ENCODE results near the gene PEX10.
A peak's percentile ranks its signal among the peaks of the same experiment; 100 is the strongest.

The PEX10 gene

DNA sequence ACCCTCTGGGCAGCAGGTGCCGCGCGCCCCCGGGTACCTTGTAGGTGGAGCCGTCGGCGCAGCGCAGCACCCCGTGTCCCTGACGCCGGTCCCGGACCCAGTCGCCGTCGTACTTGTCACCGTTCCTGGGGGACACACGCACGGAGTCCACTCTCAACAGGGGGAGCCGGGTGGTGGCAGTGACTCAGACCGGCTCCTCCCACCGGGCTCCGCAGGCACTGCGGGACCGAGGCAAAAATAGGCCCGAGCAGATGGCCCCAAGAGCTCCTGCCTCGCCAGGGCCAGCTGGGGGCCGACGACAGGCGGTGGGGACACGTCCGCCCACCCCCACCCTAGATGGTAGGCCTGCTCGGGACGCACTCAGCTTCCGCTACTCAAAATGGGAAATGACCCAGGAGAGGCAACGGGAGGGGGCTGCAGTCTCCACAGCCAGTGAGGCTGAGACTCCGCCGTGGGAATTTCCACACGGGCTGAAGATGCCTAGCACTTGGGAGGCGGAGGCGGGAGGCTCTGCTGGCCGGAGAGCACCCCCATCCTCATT is 27.4 kb downstream of the PEX10 start:
- DNase-seq: no peak

DNA sequence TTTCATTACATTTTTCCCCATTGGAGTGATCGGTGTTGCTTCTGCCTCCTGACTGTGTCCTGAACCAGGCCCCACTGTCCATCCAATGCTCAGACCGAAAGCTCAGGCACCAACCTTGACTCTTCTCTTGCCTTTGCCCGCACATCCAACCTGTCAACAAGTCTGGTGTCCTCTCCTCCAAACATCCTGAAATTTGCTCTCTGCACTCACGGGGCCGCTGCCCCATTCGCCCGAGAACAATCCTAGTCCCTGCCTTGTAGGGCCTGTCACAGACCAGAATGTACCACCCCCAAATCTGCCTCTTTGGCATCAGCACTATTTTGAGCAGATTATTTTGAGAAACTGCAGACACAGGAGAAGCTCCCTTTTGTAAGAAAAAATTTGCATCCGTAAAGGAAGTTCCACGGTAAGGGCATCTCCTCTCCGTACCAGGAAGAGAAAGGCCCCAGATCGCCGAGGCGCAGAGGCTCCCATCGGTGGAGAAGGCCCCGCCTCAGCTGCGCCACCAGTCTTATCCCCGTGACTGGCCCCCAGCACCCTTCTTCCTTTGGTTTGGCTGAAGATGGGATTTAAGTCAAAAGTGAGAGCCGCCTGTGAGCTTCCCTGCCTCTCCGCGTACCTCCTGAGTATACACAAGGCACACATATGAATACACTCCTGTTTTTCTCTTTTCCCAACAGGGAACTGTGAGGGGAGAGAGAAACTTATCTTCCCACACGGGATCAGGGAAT is 28.1 kb downstream of the PEX10 start:
- no peak for DNase-seq

DNA sequence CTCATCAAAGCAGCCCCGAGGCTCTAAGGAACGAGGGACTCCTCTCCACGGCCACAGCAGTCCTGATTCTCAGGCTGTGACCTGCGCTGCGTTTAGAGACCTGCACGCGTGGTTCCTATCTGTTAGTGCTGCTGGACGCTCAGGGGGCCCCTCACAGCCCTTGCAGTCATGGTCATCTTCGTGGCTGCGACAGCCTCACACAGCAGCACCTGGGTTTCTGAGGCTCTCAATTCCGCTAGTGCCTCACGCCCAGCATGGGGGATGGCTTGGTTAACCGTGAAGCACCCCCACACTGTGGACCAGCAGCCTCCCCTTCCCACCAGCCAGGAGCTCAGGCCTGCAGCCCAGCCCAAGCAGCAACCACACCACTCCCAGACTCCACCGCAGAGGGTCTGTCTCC is 28.8 kb downstream of the PEX10 start:
- DNase-seq: no peak

DNA sequence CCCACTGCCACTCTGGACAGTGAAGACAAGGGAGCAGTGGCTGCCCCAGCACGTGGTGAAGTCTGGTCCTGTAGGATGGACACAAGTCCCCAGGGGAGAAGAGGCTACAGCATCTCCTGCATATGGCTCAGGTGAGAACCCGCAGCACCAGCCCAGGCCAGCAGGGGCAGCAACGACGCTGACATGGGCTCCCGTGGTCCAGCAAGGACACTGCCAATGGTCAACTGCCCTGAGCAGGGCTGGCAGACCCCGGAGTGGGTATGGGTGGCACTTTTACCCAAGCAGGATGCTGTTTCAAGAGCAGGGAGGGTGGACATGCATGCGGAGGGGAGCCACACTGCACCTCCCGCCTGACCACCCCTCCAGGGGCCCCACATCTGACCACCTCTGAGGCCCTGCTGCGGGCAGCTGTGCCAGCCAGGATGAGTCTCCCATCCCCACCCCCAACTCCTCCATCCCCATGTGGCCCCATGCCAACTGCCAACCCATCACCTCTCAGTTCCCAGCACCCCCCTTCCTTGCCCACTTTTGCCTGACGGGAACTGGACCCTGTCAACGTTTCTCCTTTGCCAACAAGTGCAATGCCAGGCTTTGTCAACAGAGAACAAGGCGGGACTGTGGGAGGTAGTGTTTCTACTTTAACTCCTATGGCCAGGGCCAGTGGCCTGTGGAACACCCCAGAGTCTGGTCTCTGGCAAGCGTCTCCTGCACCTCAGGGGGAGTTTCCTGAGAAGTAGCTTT is 29.6 kb downstream of the PEX10 start:
- peak; percentile 14 for DNase-seq

DNA sequence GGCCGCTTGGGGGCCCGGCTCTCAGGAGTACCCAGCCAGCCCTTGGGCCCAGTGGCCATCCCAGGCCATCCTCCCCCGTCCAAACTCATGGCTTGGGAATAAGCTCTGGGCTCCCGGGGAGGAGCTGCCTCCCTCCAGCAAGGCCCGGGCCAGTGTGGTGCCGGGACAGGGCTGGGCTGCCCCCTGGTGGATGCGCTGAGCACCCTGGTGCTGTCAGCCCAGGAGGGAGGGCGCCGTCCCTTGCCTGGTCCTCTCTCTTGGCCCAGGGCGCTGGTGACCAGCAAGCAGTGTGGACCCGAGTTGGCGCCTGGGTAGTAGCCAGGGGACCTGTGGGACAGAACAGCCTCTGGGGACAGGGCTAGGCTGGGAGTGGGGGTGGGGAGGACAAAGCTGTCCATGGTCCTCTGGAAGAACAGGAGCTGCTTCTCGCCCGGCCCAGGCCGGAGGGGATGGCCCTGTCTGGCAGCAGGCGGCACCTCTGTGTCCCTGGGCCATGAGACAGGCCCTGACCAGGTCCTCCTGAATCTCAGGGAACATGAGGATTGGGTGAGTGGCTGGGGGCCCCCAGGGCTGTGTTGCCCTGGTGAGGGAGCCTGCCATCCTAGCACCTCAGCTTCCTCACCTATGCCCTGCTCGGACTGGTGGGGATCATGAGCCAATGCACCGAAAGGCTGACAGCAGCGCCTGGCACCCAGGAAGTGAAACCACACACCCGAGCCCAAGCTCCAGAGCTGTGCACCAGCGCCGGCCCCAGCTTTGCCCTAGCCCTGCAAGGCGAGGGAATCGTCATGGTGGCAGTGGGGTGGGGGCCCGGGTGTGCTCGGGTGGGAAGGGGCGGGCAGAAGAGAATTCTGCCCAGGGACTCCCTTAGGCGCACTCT is 30.4 kb downstream of the PEX10 start:
- no peak for DNase-seq

DNA sequence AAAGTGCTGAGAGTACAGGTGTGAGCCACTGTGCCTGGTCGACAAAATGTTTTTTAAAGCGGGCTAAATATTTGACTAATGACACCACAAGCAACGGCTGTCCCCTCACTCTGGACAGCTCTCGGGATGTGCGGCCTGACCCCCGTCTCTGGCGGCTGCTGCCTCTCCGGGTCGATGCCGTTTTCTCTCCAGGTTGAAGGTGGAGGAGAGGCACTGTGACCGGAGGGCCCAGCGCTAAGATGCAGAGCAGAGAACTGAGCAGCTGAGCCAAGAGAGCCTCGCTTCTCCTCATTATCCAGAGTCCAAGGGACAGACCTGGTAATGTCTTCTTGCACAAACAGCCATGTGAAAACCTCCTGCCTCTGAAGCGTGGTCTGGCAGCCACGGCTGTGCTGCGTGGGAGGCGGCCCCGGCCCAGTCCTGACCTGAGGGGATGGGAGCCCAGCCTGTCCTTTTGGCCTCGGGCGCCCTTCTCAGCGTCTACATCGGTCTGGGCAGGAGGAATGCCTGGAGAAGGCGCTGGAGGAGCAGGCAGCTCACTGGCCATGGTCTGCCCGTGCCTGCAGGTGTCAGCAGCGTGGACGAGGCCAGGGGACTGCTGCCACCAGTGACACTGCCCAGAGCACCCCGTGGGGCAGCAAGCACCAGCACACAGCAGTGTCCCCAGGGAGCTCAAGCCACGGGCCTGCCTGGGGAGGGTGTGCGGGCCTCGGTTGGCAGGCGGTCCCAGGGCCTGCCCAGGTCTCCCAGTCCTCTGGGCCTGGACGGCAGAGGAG is 31.4 kb downstream of the PEX10 start:
- DNase-seq: no peak

DNA sequence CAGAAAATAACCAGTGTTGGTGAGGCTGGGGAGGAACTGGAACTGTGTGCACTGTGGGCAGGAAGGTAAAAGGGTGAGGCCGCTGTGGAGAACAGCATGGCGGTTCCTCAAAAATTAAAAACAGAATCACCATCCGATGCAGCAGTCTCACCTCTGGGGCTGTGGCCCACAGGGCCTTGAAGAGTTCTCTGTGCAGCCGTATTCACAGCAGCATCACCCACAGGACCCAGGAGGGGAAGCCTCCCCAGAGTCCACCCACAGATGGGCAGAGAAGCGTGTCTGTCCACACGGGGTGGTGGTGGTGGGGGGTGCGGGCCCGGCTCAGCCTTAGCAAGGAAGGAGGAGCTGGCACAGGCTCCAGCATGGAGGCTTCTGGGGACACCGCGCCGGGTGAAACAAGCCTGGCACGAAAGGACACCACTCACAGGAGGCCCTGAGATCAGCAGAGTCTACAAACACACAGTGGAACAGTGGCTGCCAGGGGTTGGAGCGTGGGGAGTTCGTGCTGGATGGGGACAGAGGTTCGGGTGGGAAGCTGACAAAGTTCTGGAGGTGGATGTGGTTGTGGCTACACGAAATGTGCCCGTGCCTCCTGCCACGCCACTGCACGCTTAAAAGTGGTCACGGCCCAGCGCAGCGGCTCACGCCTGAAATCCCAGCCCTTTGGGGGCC is 32.5 kb downstream of the PEX10 start:
- no peak for DNase-seq

DNA sequence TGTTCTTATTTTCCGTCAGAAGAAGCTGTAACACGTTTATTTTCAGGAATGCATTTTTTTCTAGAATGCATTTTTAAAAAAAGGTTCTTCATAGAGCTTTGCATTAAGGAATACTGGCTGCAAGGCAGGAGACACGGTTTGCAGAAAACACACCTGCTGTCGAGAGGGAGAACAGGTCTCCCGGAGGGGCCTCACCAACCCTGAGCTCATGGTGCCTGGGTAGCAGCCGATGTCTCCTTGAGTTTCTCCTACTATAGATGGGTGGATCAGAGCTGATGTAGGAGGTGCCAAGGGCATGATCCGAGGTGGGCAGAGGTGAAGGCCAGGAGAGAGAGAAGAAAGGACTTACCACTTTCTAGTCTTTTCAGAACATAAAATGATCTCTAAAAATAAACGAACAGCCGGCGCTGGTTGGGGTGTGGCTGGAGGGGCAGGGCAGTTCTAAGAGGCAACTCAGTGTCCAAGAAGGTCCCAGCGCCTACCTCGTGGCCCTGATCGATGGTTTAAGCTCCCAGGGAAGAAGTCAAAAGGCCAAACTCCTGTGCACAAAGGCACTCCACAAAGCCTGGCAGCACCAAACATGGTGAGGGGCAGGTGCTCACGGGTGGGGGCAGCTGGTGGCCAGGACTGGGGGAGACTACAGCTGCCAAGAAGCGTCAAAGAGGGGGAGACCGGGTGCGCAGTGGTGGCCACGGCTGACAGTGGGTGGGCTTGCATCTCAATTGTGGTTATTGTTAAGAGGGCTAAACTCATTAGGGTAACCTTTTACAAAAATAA is 33.2 kb downstream of the PEX10 start:
- no peak for DNase-seq

DNA sequence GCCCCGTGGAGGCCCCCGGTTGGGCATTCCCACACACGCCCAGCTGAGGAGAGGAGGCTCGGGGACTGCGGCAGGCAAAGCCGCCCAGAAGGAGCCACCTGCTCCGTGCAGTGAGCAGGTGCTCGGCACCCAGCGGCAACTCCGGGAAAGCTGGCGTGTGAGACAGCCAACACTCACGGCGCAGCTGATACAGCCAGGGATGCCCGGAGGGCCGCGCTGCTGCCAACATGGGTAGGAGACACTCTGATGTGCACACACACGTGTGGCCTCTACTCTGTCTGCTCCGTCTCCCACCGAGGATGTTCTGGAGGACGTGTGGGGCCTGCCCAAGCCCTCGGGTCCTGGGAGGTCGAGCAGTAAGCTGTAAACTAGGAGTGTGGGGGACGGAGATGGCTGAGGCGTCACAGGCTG is 33.9 kb downstream of the PEX10 start:
- DNase-seq: no peak

DNA sequence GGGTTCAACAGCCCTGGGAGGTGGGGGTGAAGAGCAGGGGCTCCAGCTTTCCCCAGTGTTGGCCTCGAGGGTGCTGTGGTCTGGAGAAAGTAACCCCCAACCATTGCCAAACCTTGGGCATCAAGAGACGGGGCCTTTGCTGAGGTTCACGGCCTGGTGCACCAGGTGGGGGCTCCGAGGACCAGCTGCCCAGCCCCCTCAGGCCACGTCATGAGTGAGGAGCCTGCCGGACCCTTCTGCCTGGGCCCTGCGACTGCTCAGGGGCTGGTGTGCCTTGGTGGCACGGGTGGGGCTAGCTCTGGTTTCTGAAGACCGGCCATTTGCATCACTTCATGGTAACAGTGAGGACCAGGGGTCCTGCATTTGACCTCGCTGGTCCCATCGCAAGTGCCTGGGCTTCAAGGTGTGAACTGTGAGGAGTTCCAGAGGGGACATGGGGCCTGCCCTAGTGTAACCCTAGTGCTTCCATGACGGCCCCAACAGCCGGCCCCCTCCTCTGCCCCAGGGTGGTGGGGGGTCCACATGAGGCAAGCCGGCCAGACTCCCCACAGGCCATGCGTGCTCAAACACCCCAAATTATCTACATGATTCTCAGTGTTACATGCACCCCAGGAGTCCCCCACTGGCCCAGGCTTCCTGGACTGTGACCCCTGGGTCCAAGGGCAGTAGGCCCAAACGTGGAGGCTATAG is 34.5 kb downstream of the PEX10 start:
- DNase-seq: no peak

DNA sequence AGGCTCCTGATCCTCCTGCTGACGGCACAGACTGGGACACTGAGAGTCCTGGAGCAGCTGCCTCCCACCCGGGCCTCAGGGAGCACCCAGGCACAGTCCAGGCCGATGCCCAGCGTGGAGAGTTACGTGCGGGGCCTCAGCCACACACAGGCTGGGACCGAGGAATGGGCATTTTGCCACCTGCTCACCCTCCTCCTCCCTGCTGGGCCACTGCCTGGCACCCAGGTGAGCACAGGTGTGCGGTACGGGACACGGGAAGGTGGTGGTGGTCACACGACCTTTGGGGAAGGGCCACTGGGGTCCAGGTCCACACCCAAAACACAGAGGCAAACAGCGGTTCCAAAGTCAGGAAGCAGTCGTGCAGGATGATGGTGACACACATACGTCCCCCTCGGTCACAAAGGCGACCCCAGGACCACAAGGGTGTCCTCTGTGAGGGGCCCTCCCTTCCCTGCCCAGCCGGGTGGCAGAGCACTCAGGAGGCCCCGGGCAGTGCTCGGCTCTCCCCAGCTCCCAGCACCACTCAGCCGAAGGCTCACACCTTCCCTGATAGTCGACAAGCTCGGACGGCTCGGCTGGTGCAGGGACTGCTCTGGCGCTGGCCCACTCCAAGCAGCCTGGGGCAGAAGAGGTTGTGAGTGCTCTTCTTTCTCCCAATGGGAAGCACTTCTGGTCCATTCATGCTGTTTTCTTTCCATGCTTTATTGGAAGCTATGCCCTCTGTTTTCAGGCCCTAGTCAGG is 35.3 kb downstream of the PEX10 start:
- DNase-seq: no peak

DNA sequence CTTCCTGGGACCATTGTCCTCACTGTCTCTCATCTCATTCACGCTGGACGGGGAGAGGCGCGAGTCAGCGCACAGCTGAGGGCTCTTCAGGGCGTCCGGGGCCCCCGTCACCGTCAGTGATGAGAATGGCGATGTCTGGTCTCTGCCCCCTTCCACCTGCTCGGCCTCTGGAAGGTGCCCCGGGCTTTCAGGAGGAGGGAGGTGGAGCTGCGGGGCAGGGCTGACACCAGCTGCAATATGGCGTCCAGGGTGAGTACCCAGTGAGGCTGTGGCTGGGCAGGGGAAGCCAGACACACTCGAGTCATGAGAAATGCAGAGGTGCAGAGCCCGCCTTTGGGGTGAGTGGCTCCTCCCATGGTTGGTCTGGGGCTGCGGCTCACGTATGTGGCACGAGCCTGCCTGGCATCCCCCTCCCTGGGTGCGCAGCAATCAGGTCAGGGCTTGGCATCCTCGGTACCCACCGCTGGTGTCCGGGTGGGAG is 36.1 kb downstream of the PEX10 start:
- no peak for DNase-seq

DNA sequence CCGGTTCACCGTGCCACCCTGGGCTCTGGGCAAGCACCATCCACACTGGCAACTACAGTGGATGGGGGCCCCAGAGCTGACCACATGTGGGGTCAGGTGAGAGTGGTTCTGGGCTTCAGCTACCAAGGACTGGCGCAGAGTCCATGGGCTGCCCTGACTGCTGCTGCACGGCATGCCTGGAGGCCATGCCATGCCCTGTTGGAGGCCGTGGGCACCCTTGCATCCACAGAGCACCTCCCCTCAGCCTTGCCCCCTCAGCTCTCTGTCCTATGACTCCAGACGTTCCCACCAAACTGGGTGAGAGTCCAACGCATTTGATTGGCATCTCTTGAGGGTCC is 36.5 kb downstream of the PEX10 start:
- DNase-seq: no peak

DNA sequence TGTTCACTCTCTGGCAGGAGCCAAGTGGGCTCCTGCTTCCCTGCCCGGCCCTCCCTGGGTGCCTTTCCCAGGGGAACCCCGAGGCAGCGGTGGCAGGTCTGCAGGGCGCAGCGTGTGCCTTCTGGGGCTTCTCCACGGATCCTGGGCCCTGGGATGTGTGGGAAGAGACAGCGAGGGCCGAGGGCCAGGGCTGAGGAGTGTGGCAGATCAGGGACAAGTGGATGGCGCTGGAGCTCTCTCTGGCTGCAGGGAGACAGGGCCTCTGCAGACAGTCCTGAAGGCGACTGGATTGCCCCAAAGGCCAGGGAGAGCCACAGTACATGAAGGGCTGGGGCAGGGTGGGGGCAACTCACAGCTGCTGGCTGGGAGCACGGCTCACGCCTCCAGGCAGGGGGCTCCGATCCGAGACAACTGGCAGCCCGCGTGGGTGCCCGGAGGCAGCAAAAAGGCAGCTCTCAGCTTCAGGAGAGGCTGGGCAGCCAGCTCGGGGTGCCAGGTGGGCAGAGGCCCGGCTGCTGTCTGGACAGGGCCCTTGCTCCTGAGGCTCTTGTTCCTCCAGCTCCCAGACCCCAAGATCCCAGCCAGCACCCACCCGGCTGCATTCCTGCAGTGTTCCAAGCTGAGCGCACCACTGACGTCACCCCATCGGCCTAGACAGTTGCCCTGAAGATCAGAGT is 37.0 kb downstream of the PEX10 start:
- DNase-seq: no peak

DNA sequence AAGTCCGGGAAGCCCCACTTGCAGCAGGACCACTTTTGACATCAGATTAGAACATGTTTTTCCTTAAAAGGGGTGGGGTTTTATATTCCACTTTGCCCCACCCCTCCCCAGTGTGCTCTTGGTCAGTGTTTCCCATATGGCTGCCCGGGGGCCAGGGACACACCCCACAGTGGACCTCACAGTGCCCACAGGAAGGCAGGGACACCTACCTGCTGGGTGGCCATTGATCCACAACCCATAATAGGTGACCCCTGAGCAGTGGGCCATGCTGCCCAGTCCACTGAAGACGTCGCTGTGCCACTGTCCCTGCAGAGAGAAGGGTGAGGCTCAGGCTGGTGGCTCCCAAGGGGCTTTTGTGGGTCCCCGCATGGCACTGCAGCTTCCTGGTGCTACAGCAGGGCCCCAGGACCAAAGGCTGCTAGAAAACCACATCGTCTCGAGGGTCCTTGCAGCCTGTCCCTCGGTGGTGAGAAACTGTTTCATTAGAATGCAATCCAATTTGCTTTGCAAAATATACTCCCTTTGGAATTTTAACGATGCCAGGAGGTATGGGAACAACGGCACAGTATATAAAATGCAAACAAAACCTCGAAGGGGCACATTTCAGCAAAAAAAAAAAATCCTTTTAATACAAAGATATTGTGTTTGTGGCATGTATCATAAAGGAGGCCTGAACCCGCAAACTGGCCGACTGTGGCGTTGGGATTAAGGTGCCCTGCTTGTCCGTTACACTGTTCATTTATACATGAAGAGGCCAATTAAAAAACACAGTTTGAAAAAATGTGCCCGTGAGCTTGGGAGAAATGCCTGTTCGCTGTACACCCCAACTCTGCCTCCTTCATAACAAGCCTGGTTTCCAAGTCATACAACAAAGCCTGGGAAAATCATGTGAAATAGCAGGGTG is 37.9 kb downstream of the PEX10 start:
- no peak for DNase-seq

DNA sequence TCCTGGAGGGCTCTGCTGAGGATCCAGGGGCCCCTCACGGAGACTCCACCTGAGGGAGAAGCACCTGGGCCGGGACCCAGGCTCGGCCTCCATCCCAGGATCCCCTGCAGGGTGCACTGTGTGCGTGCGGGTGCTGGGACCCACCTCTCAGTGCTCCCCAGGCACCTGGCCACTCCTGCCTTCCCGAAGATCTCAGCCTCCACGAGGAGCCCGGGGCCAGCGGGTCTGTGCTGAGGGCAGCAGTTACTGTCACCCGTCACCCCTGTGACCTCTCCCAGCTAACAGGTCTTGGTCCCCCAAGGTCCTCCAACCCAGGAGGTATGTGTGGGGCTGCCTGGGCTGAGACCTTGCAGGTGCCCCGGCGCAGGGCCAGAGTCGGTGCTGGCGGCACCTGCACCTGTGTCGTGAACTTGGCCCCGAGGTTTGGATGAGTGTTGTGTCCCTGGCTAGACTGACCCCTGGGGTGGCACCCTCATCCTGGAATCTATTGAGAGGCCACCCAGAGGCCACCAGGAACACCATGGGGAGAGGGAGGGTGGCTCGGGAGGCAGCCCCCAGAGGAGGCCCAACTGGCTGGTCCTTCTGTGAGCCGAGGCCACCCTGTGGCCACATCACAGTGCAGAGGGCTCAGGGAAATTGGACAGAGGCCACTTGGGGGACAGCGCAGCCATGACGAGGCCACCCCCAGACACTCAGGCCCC is 38.7 kb downstream of the PEX10 start:
- DNase-seq: no peak
